Ovary (tissue), 9 donors: Measurements from ENCODE around the gene ZFP36. TPM values are rescaled to one million over a fixed set of nuclear protein-coding genes. Genes with fewer than 3 reads are reported as not detected.

Experiments
- DNase-seq, 5 donors: peaks; one replicate each; pipeline ENCODE4 v3.0.0-alpha.2; 2019 to 2020
- H3K27ac ChIP-seq, 2 donors: fragments of 200-600 bp; one replicate each; pipeline versions ENCODE4 v1.5.1 to v1.8.0; 2019 to 2022
- H3K27me3 ChIP-seq: fragments of 200-600 bp; one replicate; pipeline ENCODE4 v1.8.0; 2022
- H3K36me3 ChIP-seq: fragments of 200-600 bp; sonication (generic); one replicate; pipeline ENCODE4 v1.5.1; 2019
- H3K4me1 ChIP-seq: one replicate; pipeline ENCODE4 v1.8.1; 2013; ENCODE audit warnings: mild to moderate bottlenecking, moderate library complexity; ENCODE audit not compliant: insufficient read depth
- H3K4me3 ChIP-seq: fragments of 200-600 bp; sonication (generic); one replicate; pipeline ENCODE4 v1.5.1; 2017
- H3K9me3 ChIP-seq, 2 donors: fragments of 200-600 bp in 1 of 2; sonication (generic) in 1 of 2; one replicate each; pipeline versions ENCODE4 v1.5.1 to v1.8.1; 2013 to 2019; ENCODE audit warnings: mild to moderate bottlenecking in 1 of 2, moderate library complexity in 1 of 2
- CTCF ChIP-seq, 3 donors: fragments of 450-650 bp in 2 of 3; fragments of 200-600 bp in 1 of 3; IDR thresholded peaks; one replicate each; pipeline versions ENCODE4 v1.5.1 to v1.8.0; 2016 to 2022; ENCODE audit warnings: antibody characterized with exemption in 3 of 3, mild to moderate bottlenecking in 1 of 3
- EP300 ChIP-seq: sonication (generic); formaldehyde crosslinking; IDR thresholded peaks from one replicate; pipeline ENCODE4 v1.6.1; 2017; ENCODE audit warnings: antibody characterized with exemption
- POLR2A ChIP-seq: fragments of 450-650 bp; IDR thresholded peaks from one replicate; pipeline ENCODE4 v1.6.1; 2017; ENCODE audit warnings: antibody characterized with exemption, mild to moderate bottlenecking, moderate library complexity
- WGBS, 3 donors: extraction: QIAGEN DNeasy Blood & Tissue Kit in 1 of 3; methylation state at CpG; one replicate each; pipeline versions ENCODE4 v1.1.5 to v1.1.7; 2013 to 2017; 5-methylcytosine and 5-hydroxymethylcytosine counted together
- intact Hi-C, 4 donors: fragments of 100-400 bp; cut with DNase I; formaldehyde crosslinking; loops; one replicate each; pipeline versions ENCODE4 v1.11.0 to v1.15.1; 2022 to 2023
- polyA plus RNA-seq, 2 donors: library from polyadenylated mRNA; stranded (reverse); fragments of 200-250 nt in 1 of 2; fragments of 350-450 nt in 1 of 2; fragmentation: Illumina TruSeq in 1 of 2; extraction: RNeasy Lipid Tissue Mini Kit (QIAGEN cat#74804) in 1 of 2; gene quantifications; one replicate each; pipeline ENCODE4 v1.2.3, GENCODE V29; 2013 to 2014
- total RNA-seq, 7 donors: library from RNA; depleted of rRNA in 2 of 7; stranded (reverse); fragments of >200 nt in 2 of 7; fragmentation: NEBNext Ultra II Directional in 3 of 7; extraction: Animal tissue kit (Norgen Biotek cat#: 25700) in 3 of 7; gene quantifications; one replicate each; pipeline versions ENCODE4 v1.1.0 to v1.2.4, GENCODE V29; 2016 to 2023
- donor health status: DM: no; HTN: no; CAD: no; lungs with moderate emphysema.
- donor health status: DM: no; HTN: no; CAD: no.
- donor health status: Bipolar disorder and iron deficiency.
- donor health status: DM: yes; HTN: yes; CAD: no.
- donor health status: DM: no; HTN: no; CAD: no.
- donor health status: DM: yes; HTN: yes; CAD: no.

Gene ZFP36
- total and polyA plus RNA-seq, 9 donors: 78.1 to 995 (median 196) TPM

GRCh38 chr19:39435499-39436349 lies 29.1 kb downstream of the ZFP36 start, which contains the start of gene RPS16:
Gene RPS16 (minus strand): TSS chr19:39435949. CDS start chr19:39435895, 54 bp downstream.
- 0 to 1% (median 0%) methylated on average over 61 of the region's 61 CpGs for WGBS, 3 donors

GRCh38 chr19:39436350-39436716 lies 29.7 kb downstream of the ZFP36 start:
- 0 to 4% (median 1%) methylated on average over 2 of the region's 2 CpGs for WGBS, 3 donors
- Histone ChIP-seq H3K27me3 (no peaks in the 10 kb centered on the region), H3K9me3 (no peaks in the 10 kb centered on the region), H3K27ac (peak overlapping the region in 1 of 2 donors; percentile 73), H3K36me3 (no peaks in the 10 kb centered on the region), H3K4me3 (peak overlapping the region; percentile 90), H3K4me1 (peaks cover 9% of the 10 kb centered on the region)
- no peak for TF ChIP-seq CTCF (IDR thresholded peaks at IDR 0.05)
- TF ChIP-seq EP300: no peak
- TF ChIP-seq POLR2A: no peak
- intact Hi-C loops: no loop called here
- DNase-seq: no peak

More at GRCh38 chr19:39435499-39436349, 29.1 kb downstream of the ZFP36 start, which contains the start of gene RPS16:
- Histone ChIP-seq H3K27me3 (no peaks in the 10 kb centered on the region), H3K36me3 (no peaks in the 10 kb centered on the region), H3K27ac (peak within 1 kb of the TSS; percentile 39 to 73), H3K9me3 (no peaks in the 10 kb centered on the region), H3K4me1 (peaks cover 9% of the 10 kb centered on the region), H3K4me3 (peak within 1 kb of the TSS; percentile 90)
- peak; percentile 98 to 99 (median 99) for DNase-seq
- no peak for TF ChIP-seq EP300
- peak; percentile 95 for TF ChIP-seq POLR2A
- no peak for TF ChIP-seq CTCF (IDR thresholded peaks at IDR 0.05)
- intact Hi-C loops: no loop called here

- no peak for TF ChIP-seq POLR2A
- TF ChIP-seq CTCF (IDR thresholded peaks at IDR 0.05): no peak
- TF ChIP-seq EP300: no peak
- peaks cover 9% of the 10 kb centered on the region for H3K4me1 ChIP-seq
- WGBS, 3 donors: 77 to 80% (median 78%) methylated on average over 9 of the region's 9 CpGs
- no peaks in the 10 kb centered on the region for H3K36me3 ChIP-seq
- no peak for DNase-seq
- intact Hi-C loops: no loop called here
- no peak overlapping the region for H3K27ac ChIP-seq
- H3K9me3 ChIP-seq: no peaks in the 10 kb centered on the region
- no peaks in the 10 kb centered on the region for H3K27me3 ChIP-seq
- no peak overlapping the region for H3K4me3 ChIP-seq
These were observed 31.8 kb downstream of the ZFP36 start for GRCh38 chr19:39438270-39438934.

GRCh38 chr19:39444598-39445195 lies 38.0 kb downstream of the ZFP36 start:
- intact Hi-C loops: loop anchor here in 2 of 4 donors (2.0 to 10.0 kb wide), 3 partner anchors 32 to 90 kb away; partner anchors contain the start of genes EID2B (in 2 of the 2) and PLEKHG2 (in 1 of the 2)
- TF ChIP-seq EP300: no peak
- no peak for TF ChIP-seq POLR2A
- TF ChIP-seq CTCF (IDR thresholded peaks at IDR 0.05): no peak
- H3K36me3 ChIP-seq: no peaks in the 10 kb centered on the region
- peaks cover 7% of the 10 kb centered on the region for H3K4me1 ChIP-seq
- H3K27ac ChIP-seq: peak overlapping the region; percentile 6 to 79
- no peaks in the 10 kb centered on the region for H3K9me3 ChIP-seq
- peak in 2 of 5 donors; percentile 42 to 43 for DNase-seq
- 3 to 4% (median 3%) methylated on average over 17 of the region's 17 CpGs for WGBS, 3 donors
- peak overlapping the region; percentile 88 for H3K4me3 ChIP-seq
- H3K27me3 ChIP-seq: no peaks in the 10 kb centered on the region
